Neuronal stem cell (in vitro differentiated cells): ENCODE measurements around the gene GALNT17.

Experiments
- DNase-seq: peaks from one replicate; pipeline ENCODE4 v3.0.0-alpha.2; 2013; ENCODE audit warnings: low spot score
- H2AFZ ChIP-seq: one replicate; pipeline ENCODE4 v1.6.1; 2013; ENCODE audit warnings: mild to moderate bottlenecking, low read length, inconsistent platforms
- H2AK5ac ChIP-seq: 2 replicates; pipeline ENCODE4 v1.6.1; 2013; ENCODE audit warnings: low read depth, mild to moderate bottlenecking, inconsistent platforms, low read length, moderate library complexity, mixed read lengths
- H2BK120ac ChIP-seq: 2 replicates; pipeline ENCODE4 v1.6.1; 2013; ENCODE audit warnings: low read depth, mild to moderate bottlenecking, inconsistent platforms, low read length, moderate library complexity, mixed read lengths
- H2BK12ac ChIP-seq: one replicate; pipeline ENCODE4 v1.6.1; 2013; ENCODE audit warnings: low read length, inconsistent platforms
- H2BK15ac ChIP-seq: 2 replicates; pipeline ENCODE4 v1.6.1; 2013; ENCODE audit warnings: mild to moderate bottlenecking, low read length, inconsistent platforms, mixed read lengths
- H2BK5ac ChIP-seq: one replicate; pipeline ENCODE4 v1.6.1; 2013; ENCODE audit warnings: inconsistent platforms, mild to moderate bottlenecking, low read length, moderate library complexity
- H3K14ac ChIP-seq: one replicate; pipeline ENCODE4 v1.6.1; 2013; ENCODE audit warnings: low read length, inconsistent platforms
- H3K18ac ChIP-seq: 2 replicates; pipeline ENCODE4 v1.6.1; 2013; ENCODE audit warnings: low read length, inconsistent platforms
- H3K23ac ChIP-seq: 2 replicates; pipeline ENCODE4 v1.6.1; 2013; ENCODE audit warnings: low read depth, mild to moderate bottlenecking, mixed read lengths, low read length, inconsistent platforms; ENCODE audit not compliant: poor library complexity
- H3K27ac ChIP-seq: replicated peaks from 3 replicates; pipeline ENCODE4 v1.5.1; 2013; ENCODE audit warnings: low read length, inconsistent platforms
- H3K27me3 ChIP-seq, 3 experiments: 2 replicates each; pipeline ENCODE4 v1.6.1; 2013; ENCODE audit warnings: low read length in 3 of 3, mild to moderate bottlenecking in 2 of 3, inconsistent platforms in 1 of 3, low read depth in 1 of 3, mixed read lengths in 1 of 3, moderate library complexity in 1 of 3; ENCODE audit not compliant: control insufficient read depth in 3 of 3, insufficient read depth in 3 of 3
- H3K36me3 ChIP-seq, 2 donors: replicated peaks in 1 of 2; 2 replicates each; pipeline ENCODE4 v1.6.1; 2013; ENCODE audit warnings: low read length in 2 of 2; ENCODE audit not compliant: control insufficient read depth in 2 of 2, insufficient read depth in 2 of 2
- H3K4ac ChIP-seq: 2 replicates; pipeline ENCODE4 v1.6.1; 2013; ENCODE audit warnings: inconsistent platforms, mild to moderate bottlenecking, low read length, moderate library complexity
- H3K4me1 ChIP-seq, 2 donors: 1 replicate in 1 of 2; 2 replicates in 1 of 2; pipeline ENCODE4 v1.6.1; 2013; ENCODE audit warnings: low read length in 2 of 2, low read depth in 1 of 2; ENCODE audit not compliant: control insufficient read depth in 2 of 2, insufficient read depth in 1 of 2
- H3K4me2 ChIP-seq: one replicate; pipeline ENCODE4 v1.6.1; 2013; ENCODE audit warnings: mild to moderate bottlenecking, low read length, inconsistent platforms; ENCODE audit not compliant: insufficient read depth, poor library complexity, severe bottlenecking
- H3K4me3 ChIP-seq, 2 donors: 2 replicates each; pipeline ENCODE4 v1.5.1; 2013; ENCODE audit warnings: low read length in 2 of 2, mild to moderate bottlenecking in 2 of 2, inconsistent platforms in 1 of 2, moderate library complexity in 1 of 2
- H3K79me1 ChIP-seq: one replicate; pipeline ENCODE4 v1.6.1; 2013; ENCODE audit warnings: low read depth, mild to moderate bottlenecking, inconsistent platforms, low read length, moderate library complexity
- H3K9ac ChIP-seq: one replicate; pipeline ENCODE4 v1.6.1; 2013; ENCODE audit warnings: mild to moderate bottlenecking, low read depth, low read length, inconsistent platforms; ENCODE audit not compliant: poor library complexity
- H3K9me3 ChIP-seq, 2 donors: replicated peaks in 1 of 2; 2 replicates each; pipeline versions ENCODE3 to v1.6.1; 2013; ENCODE audit warnings: low read length in 2 of 2, mild to moderate bottlenecking in 2 of 2, inconsistent platforms in 1 of 2, low read depth in 1 of 2, mixed read lengths in 1 of 2, moderate library complexity in 1 of 2; ENCODE audit not compliant: control insufficient read depth in 2 of 2, insufficient read depth in 1 of 2
- H4K8ac ChIP-seq: one replicate; pipeline ENCODE4 v1.6.1; 2013; ENCODE audit warnings: low read depth, mild to moderate bottlenecking, inconsistent platforms, low read length, moderate library complexity
- H4K91ac ChIP-seq: one replicate; pipeline ENCODE4 v1.6.1; 2013; ENCODE audit warnings: low read length, low read depth, mild to moderate bottlenecking, inconsistent platforms; ENCODE audit not compliant: poor library complexity
- WGBS, 2 donors: extraction: QIAGEN DNeasy Blood & Tissue Kit; methylation state at CpG; one replicate each; pipeline ENCODE4 v1.1.7; 2013; ENCODE audit warnings: missing lambda C conversion rate in 2 of 2, mixed read lengths in 1 of 2; ENCODE audit not compliant: insufficient read length in 2 of 2, insufficient replicate concordance in 1 of 2; ENCODE audit errors: extremely low coverage in 2 of 2; 5-methylcytosine and 5-hydroxymethylcytosine counted together

The GALNT17 gene

DNA sequence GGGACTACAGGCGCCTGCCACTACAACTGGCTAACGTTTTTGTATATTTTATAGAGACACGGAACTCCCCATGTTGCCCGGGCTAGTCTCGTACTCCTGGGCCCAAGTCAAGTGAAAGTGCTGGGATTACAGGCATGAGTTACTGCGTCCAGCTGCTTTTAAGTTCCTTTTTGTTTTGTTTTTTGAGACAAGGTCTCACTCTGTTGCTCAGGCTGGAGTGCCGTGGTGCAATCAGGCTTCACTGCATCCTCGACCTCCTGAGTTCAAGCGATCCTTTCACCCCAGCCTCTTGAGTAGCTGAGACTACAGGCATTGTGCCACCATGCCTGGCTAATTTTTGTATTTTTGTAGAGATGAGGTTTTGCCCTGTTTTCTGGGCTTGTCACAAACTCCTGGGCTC lies 155.0 kb downstream of the GALNT17 start:
- no peak overlapping the region for H3K23ac ChIP-seq
- H3K9ac ChIP-seq: no peak overlapping the region
- no peak overlapping the region for H2BK12ac ChIP-seq
- no peak overlapping the region for H3K4ac ChIP-seq
- H3K4me2 ChIP-seq: no peak overlapping the region
- H3K27ac ChIP-seq: no peak overlapping the region
- H3K79me1 ChIP-seq: no peaks in the 10 kb centered on the region
- H3K27me3 ChIP-seq: no peaks in the 10 kb centered on the region
- H3K36me3 ChIP-seq: no peaks in the 10 kb centered on the region
- H3K9me3 ChIP-seq: no peaks in the 10 kb centered on the region
- H2BK5ac ChIP-seq: no peak overlapping the region
- no peak overlapping the region for H4K8ac ChIP-seq
- H4K91ac ChIP-seq: no peak overlapping the region
- H2BK120ac ChIP-seq: no peak overlapping the region
- no peak overlapping the region for H2AK5ac ChIP-seq
- no peak overlapping the region for H3K4me3 ChIP-seq
- H2AFZ ChIP-seq: no peak overlapping the region
- WGBS, 2 donors: no CpG with 5 or more reads among the region's 9 CpGs
- no peak overlapping the region for H3K18ac ChIP-seq
- H2BK15ac ChIP-seq: no peak overlapping the region
- H3K14ac ChIP-seq: no peak overlapping the region
- DNase-seq: no peak
- H3K4me1 ChIP-seq: peaks cover 6 to 13% of the 10 kb centered on the region in 2 donors

- no CpG with 5 or more reads among the region's 4 CpGs for WGBS, 2 donors
- no peak overlapping the region for H3K27ac ChIP-seq
Observed at GRCh38 chr7:71290452-71290851, 158.5 kb downstream of the GALNT17 start.

DNA sequence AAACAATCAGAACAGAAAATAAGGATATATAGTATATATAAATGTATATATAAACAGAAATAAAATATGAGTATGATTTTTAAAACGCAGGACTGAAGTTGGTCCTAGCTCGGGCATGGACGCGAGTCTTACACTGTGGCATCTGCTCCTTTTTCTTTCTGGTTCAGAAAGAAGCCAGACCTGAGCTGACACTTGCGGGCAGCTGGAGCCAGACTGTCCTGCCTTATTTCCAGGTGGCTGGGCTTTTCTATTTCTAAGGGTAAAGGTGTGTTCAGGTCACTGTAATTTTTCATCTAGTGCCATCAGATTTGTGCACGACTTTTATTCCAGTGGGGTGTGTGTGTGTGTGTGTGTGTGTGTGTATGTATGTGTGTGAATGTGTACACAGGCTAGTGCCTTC lies 166.4 kb downstream of the GALNT17 start:
- H3K36me3 ChIP-seq: no peaks in the 10 kb centered on the region
- H2AFZ ChIP-seq: no peak overlapping the region
- H3K18ac ChIP-seq: no peak overlapping the region
- WGBS, 2 donors: no CpG with 5 or more reads among the region's 6 CpGs
- H3K4ac ChIP-seq: no peak overlapping the region
- H3K79me1 ChIP-seq: peaks cover 2% of the 10 kb centered on the region
- no peak overlapping the region for H3K9ac ChIP-seq
- no peak overlapping the region for H2BK120ac ChIP-seq
- H3K27me3 ChIP-seq: no peaks in the 10 kb centered on the region
- peaks cover 0 to 7% of the 10 kb centered on the region in 2 donors for H3K4me1 ChIP-seq
- no peak overlapping the region for H2AK5ac ChIP-seq
- H3K14ac ChIP-seq: no peak overlapping the region
- H4K91ac ChIP-seq: no peak overlapping the region
- H3K23ac ChIP-seq: no peak overlapping the region
- H2BK12ac ChIP-seq: no peak overlapping the region
- no peak overlapping the region for H3K4me2 ChIP-seq
- no peaks in the 10 kb centered on the region for H3K9me3 ChIP-seq
- H2BK15ac ChIP-seq: no peak overlapping the region
- H2BK5ac ChIP-seq: no peak overlapping the region
- no peak overlapping the region for H3K4me3 ChIP-seq
- no peak overlapping the region for H3K27ac ChIP-seq
- H4K8ac ChIP-seq: no peak overlapping the region
- no peak for DNase-seq

More at GRCh38 chr7:71290452-71290851, 158.5 kb downstream of the GALNT17 start:
- no peak overlapping the region for H3K14ac ChIP-seq
- H3K4ac ChIP-seq: no peak overlapping the region
- no peaks in the 10 kb centered on the region for H3K36me3 ChIP-seq
- H2BK5ac ChIP-seq: no peak overlapping the region
- no peak overlapping the region for H4K8ac ChIP-seq
- H3K9ac ChIP-seq: no peak overlapping the region
- H3K4me2 ChIP-seq: no peak overlapping the region
- no peak overlapping the region for H2AFZ ChIP-seq
- no peak overlapping the region for H3K23ac ChIP-seq
- H3K4me3 ChIP-seq: no peak overlapping the region
- H2BK15ac ChIP-seq: no peak overlapping the region
- no peaks in the 10 kb centered on the region for H3K9me3 ChIP-seq
- H3K4me1 ChIP-seq: peaks cover 4 to 6% of the 10 kb centered on the region in 2 donors
- H4K91ac ChIP-seq: no peak overlapping the region
- no peaks in the 10 kb centered on the region for H3K27me3 ChIP-seq
- no peak overlapping the region for H2AK5ac ChIP-seq
- no peak overlapping the region for H3K18ac ChIP-seq
- H2BK120ac ChIP-seq: no peak overlapping the region
- DNase-seq: no peak
- no peak overlapping the region for H2BK12ac ChIP-seq
- no peaks in the 10 kb centered on the region for H3K79me1 ChIP-seq

GRCh38 chr7:71300086-71300485 lies 168.1 kb downstream of the GALNT17 start:
- WGBS, 2 donors: no CpG with 5 or more reads among the region's 3 CpGs
- Histone ChIP-seq H3K18ac (no peak overlapping the region), H3K14ac (no peak overlapping the region), H4K8ac (no peak overlapping the region), H2AK5ac (no peak overlapping the region), H3K27ac (no peak overlapping the region), H3K4me3 (no peak overlapping the region), H2AFZ (no peak overlapping the region), H3K4me2 (no peak overlapping the region), H2BK120ac (no peak overlapping the region), H3K9me3 (no peaks in the 10 kb centered on the region), H3K36me3 (no peaks in the 10 kb centered on the region), H4K91ac (no peak overlapping the region), H3K79me1 (peaks cover 2% of the 10 kb centered on the region), H3K23ac (no peak overlapping the region), H2BK15ac (no peak overlapping the region), H2BK5ac (no peak overlapping the region), H2BK12ac (no peak overlapping the region), H3K27me3 (no peaks in the 10 kb centered on the region), H3K4me1 (peaks cover 2 to 17% of the 10 kb centered on the region in 2 donors), H3K9ac (no peak overlapping the region), H3K4ac (no peak overlapping the region)
- DNase-seq: no peak
